ES-I3 (cell line): ENCODE measurements around the gene ACER3.

Experiments used
- H3K36me3 ChIP-seq: 2 replicates; pipeline ENCODE4 v1.6.1; 2013; ENCODE audit warnings: mild to moderate bottlenecking, low read length, control low read depth, moderate library complexity; ENCODE audit not compliant: insufficient read depth
- H3K4me1 ChIP-seq: 2 replicates; pipeline ENCODE4 v1.6.1; 2013; ENCODE audit warnings: mild to moderate bottlenecking, control low read depth, low read length; ENCODE audit not compliant: insufficient read depth
- H3K9ac ChIP-seq: 2 replicates; pipeline ENCODE4 v1.6.1; 2013; ENCODE audit warnings: low read depth, mild to moderate bottlenecking, low read length, moderate library complexity
- H3K9me3 ChIP-seq: 2 replicates; pipeline ENCODE4 v1.6.1; 2013; ENCODE audit warnings: mild to moderate bottlenecking, low read length, moderate library complexity; ENCODE audit not compliant: control insufficient read depth, insufficient read depth

ACER3 gene

DNA sequence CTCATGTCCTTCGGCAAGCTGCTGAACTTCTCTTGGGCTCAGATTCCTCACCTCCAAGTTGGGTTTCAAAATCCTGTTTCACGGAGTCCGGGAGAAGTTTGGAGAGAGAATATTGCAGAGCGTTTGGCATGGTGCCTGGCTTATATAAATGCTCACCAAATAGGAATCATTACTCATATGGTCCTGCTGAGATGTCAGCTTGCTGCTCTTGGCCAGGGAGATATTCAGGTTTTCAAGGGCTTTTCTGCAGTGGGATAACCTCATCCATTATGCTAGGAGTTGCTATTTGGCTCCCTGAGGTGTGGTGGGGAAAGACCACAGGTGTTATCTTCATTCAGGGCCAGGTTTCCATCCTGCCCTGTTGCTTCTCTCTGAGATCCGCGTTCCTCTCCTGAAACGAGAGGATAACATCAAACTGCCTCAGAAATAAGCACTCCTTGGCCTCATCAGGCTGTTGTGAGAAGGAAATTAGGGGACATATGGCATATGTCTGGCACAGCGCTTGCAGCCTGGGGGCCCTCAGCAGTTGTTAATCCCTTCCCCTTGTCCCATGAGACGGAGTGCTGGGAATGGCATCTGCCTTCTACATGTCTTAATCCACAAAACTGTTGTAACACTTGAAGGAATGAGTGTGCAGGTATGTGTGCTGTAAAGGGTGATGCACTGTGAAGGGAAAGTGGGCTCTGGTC, 29.9 kb upstream of the ACER3 start:
- Histone ChIP-seq H3K4me1 (no peaks in the 10 kb centered on the region), H3K9me3 (no peaks in the 10 kb centered on the region), H3K9ac (no peak overlapping the region), H3K36me3 (no peaks in the 10 kb centered on the region)

DNA sequence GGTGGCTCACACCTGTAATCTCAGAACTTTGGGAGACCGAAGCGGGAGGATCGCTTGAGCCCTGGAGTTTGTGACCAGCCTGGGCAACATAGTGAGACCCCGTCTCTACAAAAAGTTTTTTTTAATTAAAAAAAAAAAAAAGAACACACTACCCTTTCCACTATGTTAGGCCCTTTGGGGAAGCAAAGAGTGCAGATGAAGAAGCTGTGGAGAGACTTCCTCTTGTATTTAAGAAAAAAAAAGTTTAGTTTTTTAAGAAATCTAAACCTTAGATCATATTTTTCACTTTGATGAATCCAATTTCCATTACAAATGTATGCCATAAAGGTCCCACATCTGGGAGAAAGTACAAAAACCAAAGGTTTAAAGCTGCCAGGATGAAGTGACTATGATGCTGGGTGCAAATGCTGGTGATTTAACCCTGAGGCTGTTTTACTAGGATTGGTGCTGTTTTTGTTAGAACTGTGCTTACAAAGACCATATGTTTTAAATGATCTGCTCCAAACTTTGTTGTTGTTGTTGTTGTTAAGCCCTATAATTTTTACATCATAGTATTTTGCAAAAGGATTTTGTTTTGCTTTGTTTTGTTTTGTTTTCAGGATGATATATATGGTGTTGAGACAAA, 28.9 kb upstream of the ACER3 start:
- H3K36me3 ChIP-seq = no peaks in the 10 kb centered on the region
- no peak overlapping the region for H3K9ac ChIP-seq
- H3K9me3 ChIP-seq = no peaks in the 10 kb centered on the region
- H3K4me1 ChIP-seq = no peaks in the 10 kb centered on the region

DNA sequence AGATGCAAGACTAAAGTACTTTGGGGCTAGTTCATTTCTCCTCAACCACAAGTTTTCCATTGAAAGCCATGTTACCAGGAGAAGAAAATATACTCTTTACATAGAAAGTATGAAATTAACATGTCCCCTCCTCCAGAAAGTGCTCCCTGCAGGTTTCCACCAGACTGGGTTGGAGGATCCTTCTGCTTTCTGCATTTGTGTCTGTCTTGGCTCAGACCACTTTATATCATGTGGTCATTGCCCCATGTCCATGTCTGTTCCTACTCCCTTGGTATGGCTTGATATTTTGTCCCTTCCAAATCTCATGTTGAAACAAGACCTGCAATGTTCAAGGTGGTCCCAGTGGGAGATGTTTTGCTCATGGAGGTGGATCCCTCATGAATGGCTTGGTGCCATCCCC, 28.4 kb upstream of the ACER3 start:
- no peaks in the 10 kb centered on the region for H3K9me3 ChIP-seq
- no peaks in the 10 kb centered on the region for H3K4me1 ChIP-seq
- H3K36me3 ChIP-seq = no peaks in the 10 kb centered on the region
- H3K9ac ChIP-seq = no peak overlapping the region

DNA sequence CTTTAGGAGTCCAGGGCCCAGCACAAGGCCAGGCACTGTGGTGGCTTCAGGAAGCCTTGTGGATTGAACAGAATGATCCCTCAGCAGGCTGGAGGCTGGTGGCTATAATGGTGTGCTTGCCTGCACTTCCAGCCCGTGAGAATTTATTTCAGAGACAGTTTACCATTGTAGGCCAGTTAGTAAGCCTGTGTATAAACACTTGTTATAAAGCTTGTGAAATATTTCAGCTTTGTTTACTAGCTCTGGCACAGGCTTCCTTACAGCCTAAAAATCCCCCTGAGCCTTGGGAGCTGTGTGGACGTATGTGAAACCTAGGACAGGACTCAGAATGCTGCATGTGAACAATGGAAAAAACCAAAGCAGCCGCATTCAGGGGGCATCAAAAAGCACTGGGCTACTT, 26.6 kb upstream of the ACER3 start:
- Histone ChIP-seq H3K36me3 (no peaks in the 10 kb centered on the region), H3K9ac (no peak overlapping the region), H3K9me3 (no peaks in the 10 kb centered on the region), H3K4me1 (no peaks in the 10 kb centered on the region; the same call in 1 of the 2 replicates)

DNA sequence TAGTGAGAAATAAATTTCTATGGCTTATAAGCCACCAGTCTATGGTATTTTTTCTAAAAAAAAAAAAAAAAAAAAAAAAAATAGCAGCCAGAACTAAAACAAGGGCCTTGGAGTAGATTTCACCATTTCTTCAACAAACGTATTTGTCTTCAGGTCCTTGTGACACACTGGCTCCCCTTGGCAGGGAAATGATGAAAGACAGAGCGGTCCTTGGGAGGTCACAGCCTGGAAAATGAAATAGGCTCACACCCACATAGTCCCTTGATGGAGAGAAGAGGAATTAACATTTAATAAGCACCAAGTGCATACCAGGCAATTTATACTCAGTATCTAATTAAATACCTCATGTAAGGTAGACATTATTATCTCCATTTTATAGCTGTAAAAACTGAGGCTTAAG, 25.7 kb upstream of the ACER3 start:
- no peaks in the 10 kb centered on the region; the same call in 1 of the 2 replicates for H3K4me1 ChIP-seq
- H3K9me3 ChIP-seq = no peaks in the 10 kb centered on the region
- H3K36me3 ChIP-seq = no peaks in the 10 kb centered on the region
- H3K9ac ChIP-seq = no peak overlapping the region

DNA sequence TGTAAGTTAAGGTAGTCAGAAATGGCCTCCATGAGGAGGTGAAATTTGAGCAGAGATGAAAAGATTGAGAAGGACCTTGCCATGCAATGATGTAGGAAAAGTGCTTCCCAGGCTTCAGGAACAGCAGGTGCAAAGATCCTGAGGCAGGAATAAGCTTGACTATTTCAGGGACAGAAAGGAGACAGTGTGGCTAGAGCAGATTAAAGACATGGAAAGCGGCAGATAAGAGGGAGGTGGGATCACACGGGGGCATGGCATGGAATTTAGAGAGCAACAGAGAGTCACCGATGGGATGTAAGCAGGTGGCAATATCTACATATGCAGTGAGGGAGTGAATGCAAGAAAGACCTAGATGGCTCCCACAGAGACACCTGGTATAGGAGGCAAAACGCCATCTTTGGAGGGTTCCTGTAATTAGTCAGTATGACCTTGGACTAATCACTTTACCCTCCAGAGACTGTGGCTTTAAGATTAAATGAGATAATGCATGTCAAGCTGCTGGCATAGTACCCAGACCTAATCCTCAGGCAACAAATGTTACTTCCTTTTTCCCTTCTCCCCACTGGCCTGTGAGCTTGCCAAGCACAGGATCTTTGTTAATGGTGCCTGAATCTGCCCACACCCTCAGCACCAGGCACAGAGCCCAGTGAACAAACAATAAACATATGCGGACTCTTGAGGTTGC, 24.6 kb upstream of the ACER3 start:
- H3K36me3 ChIP-seq = no peaks in the 10 kb centered on the region
- H3K4me1 ChIP-seq = no peaks in the 10 kb centered on the region; the same call in 1 of the 2 replicates
- no peak overlapping the region for H3K9ac ChIP-seq
- H3K9me3 ChIP-seq = no peaks in the 10 kb centered on the region

DNA sequence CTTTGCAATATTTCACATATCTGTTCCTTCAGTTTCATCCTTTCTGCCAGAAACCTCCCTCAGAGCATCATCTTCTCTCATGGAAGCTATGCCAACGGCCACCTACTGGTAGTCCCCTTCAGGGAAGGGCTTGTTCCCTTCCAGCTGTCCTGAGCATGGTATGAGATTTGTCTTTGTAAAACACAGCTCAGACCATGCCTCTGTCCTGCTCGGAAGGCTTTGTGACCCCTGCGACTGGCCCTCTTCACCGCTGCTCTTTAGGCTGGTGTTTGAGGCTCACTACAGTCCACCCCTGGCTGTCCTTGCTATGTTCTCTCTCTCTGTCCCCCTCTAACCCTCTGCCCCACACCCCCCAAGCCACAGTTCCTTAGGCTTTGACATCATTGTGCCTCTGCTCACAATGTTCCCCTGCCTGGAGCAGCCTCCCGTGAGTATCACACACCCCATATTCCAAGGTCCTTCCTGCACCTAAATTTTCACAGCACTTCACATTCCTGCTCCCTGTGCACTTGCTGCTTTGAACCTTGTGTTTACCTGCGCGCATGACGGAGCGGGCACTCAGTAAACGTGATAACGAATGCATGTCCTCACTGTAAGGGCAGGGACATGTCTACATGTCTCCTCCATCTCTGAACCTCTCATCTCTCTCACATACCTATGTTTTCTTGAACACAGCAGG, 24.0 kb upstream of the ACER3 start:
- H3K9me3 ChIP-seq = no peaks in the 10 kb centered on the region
- H3K36me3 ChIP-seq = no peaks in the 10 kb centered on the region
- H3K4me1 ChIP-seq = no peaks in the 10 kb centered on the region; the same call in 1 of the 2 replicates
- no peak overlapping the region for H3K9ac ChIP-seq

DNA sequence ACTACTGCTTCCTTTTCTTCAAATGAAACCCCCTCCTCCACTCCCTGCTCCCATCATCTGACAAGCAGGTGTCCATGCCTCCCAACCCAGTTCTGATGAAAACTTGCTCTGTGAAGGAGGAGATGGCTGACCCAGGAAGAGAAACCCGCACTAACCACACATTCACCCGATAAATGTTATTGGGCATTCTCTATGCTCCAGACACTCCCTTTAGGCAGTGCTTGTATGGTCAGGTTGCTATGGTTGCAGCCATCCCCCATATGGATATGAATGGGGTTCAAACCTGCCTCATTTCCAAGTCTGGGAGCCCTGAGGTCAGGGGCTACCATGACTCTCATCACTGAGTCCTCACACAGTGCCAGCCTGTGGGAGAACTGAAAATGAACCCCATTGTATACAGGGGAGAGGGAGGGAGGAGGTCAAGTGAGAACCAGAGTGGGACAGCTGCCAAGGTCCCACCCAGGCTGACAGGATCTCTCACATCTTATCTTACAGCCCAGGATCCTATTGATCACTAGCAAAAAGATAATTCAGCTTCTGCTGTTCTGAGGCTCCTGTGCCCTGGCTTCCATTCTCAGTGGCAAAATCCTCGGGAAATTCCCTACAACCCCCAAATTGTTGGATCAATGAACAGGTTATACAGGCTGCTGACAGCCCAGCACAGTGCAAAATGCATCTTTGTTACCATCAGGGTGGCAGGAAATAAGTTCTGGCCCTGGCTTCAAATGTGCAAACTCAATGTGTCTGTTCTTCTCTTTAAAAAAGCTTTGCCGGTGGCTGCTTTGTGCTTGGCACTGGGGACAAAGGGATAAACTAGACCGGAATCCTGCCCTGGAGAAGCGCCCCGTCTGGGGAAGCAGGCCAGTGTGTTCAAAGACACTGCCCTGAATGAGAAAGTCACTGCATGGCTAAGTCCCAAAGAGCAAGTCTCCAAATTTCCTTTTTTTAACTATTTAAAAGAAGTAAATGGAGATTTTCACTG, 22.7 kb upstream of the ACER3 start:
- Histone ChIP-seq H3K9me3 (no peaks in the 10 kb centered on the region), H3K36me3 (no peaks in the 10 kb centered on the region), H3K4me1 (no peaks in the 10 kb centered on the region; the same call in 1 of the 2 replicates), H3K9ac (no peak overlapping the region)

DNA sequence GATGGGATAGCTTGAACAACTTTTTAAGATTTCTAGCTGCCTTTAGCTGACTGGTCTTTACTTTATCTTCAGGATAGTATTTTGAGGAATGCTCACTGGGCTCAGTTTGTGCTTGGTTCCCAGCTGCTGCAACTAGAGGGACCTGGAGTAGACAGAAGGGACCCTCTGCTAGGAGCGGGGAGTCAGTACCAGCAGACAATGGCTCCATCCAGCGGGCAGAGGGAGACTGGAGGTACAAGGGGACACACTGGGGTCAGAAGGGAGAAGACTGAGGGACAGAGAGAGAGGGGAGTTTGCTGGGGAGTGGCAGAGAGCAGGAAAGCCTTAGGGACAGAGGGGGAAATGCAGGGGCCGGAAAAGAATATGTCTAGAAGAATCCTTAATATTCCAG, 22.0 kb upstream of the ACER3 start:
- Histone ChIP-seq H3K4me1 (no peaks in the 10 kb centered on the region; the same call in 1 of the 2 replicates), H3K9me3 (no peaks in the 10 kb centered on the region), H3K36me3 (no peaks in the 10 kb centered on the region), H3K9ac (no peak overlapping the region)

DNA sequence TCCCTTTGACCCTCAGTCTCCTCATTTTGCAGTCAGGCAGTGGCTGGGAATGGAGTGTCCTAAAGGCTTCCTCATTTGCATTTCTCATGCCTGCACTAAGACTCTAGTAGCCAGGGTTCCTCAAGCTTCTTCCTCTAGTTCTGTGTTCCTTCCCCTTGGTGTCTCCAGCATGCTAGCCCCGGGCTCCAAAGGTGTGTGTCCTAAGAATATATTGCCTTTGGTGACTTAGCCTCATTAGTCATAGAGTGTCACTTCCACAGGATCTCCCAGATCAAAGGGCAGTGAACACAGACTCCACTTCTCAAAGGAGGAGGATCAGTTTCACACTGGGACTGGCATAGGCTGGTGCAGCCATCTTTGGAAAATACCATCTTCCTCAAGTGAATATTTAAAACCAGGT, 21.4 kb upstream of the ACER3 start:
- Histone ChIP-seq H3K9me3 (no peaks in the 10 kb centered on the region), H3K4me1 (no peaks in the 10 kb centered on the region; the same call in 1 of the 2 replicates), H3K36me3 (no peaks in the 10 kb centered on the region), H3K9ac (no peak overlapping the region)

DNA sequence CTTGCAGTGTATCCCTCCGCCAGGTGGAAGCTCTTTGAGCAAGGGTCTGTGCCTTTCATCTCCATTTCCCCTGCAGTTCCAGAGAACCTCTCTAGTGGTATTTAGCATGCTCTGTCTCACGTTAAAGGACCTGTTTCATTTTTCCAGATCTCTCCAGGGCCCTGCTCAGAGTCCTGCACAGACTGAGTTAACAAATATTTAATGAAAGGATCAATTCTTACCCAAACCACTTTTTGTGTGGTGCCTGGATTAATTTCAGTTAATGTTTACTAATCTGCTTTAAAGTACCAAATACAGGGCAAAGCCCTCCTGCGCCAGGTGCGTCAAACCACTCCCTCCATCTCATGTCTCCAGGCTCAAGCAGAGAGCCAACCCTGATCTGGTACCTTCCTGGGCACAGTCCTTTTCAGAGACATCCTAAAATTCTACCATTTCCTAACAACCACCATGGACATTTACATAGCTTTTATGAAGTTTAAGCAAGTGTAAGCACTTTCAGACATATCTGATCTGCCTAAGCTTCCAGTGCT, 18.7 kb upstream of the ACER3 start:
- Histone ChIP-seq H3K9ac (no peak overlapping the region), H3K4me1 (no peaks in the 10 kb centered on the region; the same call in 1 of the 2 replicates), H3K9me3 (no peaks in the 10 kb centered on the region), H3K36me3 (no peaks in the 10 kb centered on the region)

DNA sequence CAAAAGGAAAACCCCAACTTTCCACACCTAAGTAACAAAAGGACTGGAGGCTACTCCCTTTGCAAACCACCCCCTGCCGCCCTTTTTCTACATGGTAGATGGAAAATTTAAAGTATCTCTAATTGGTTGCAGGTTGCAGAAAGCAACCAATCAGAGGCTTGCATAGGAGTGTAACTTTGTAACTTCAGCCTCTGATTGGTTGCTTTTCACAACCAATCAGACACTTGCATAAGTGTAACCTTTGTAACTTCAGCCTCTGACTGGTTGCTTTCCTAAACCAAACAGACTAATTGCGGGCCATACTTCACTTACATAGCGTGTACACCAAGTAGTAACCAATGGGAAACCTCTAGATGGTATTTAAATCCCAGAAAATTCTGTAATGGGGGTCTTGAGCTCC, 16.8 kb upstream of the ACER3 start:
- no peaks in the 10 kb centered on the region; the same call in 1 of the 2 replicates for H3K4me1 ChIP-seq
- H3K9me3 ChIP-seq = no peaks in the 10 kb centered on the region
- no peaks in the 10 kb centered on the region for H3K36me3 ChIP-seq
- H3K9ac ChIP-seq = no peak overlapping the region

DNA sequence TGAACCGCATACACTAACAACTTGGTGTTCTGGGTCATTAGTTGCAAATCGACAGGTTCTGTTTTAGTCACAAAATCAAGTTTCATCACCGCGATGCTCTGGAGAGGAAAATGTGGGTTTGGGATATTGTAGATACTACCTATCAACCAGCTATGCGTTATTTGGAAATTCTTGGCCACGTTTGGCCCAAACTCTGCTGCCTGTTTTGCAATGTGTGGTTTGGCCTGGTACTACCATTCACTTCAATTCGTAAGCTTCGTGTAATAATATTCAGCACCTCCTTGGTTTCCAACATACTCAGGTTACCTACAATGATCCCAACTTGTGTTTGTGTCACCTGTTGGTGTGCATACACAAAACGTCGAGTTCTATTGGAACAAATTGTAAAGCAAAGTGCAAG, 16.2 kb upstream of the ACER3 start:
- H3K9ac ChIP-seq = no peak overlapping the region
- H3K4me1 ChIP-seq = no peaks in the 10 kb centered on the region
- H3K9me3 ChIP-seq = no peaks in the 10 kb centered on the region
- no peaks in the 10 kb centered on the region for H3K36me3 ChIP-seq
